Loucy (cell line): ENCODE measurements around the gene SLU7.

ENCODE experiments used
- H2AFZ ChIP-seq: fragments of 200-600 bp; sonication (generic); 2 replicates; pipeline ENCODE4 v1.6.0; 2016; ENCODE audit warnings: antibody characterized with exemption, mild to moderate bottlenecking, low read length, moderate library complexity
- H3F3A ChIP-seq: fragments of 200-600 bp; 2 replicates; pipeline ENCODE4 v1.6.0; 2016; ENCODE audit warnings: antibody characterized with exemption, low read depth, mild to moderate bottlenecking
- H3K27me3 ChIP-seq: fragments of 200-600 bp; sonication (generic); 2 replicates; pipeline ENCODE4 v1.6.1; 2014; ENCODE audit warnings: low read length, mild to moderate bottlenecking; ENCODE audit not compliant: insufficient read depth, poor library complexity, severe bottlenecking
- H3K36me3 ChIP-seq: fragments of 200-600 bp; sonication (generic); 2 replicates; pipeline ENCODE4 v1.6.1; 2016; ENCODE audit warnings: low read length; ENCODE audit not compliant: insufficient read depth
- H3K4me1 ChIP-seq: fragments of 200-600 bp; sonication (generic); 2 replicates; pipeline ENCODE4 v1.5.1; 2014; ENCODE audit warnings: low read length, mild to moderate bottlenecking; ENCODE audit not compliant: insufficient read depth, poor library complexity, severe bottlenecking
- H3K4me2 ChIP-seq: fragments of 200-600 bp; sonication (generic); 2 replicates; pipeline ENCODE4 v1.6.0; 2014; ENCODE audit warnings: antibody characterized with exemption, low read length, low read depth, mild to moderate bottlenecking; ENCODE audit not compliant: poor library complexity, severe bottlenecking
- H3K4me3 ChIP-seq: fragments of 200-600 bp; sonication (generic); 2 replicates; pipeline ENCODE4 v1.5.1; 2014; ENCODE audit warnings: low read length, mild to moderate bottlenecking, mixed read lengths; ENCODE audit not compliant: poor library complexity, severe bottlenecking
- H3K79me2 ChIP-seq: fragments of 200-600 bp; sonication (generic); 2 replicates; pipeline ENCODE4 v1.6.1; 2014; ENCODE audit warnings: low read length; ENCODE audit not compliant: insufficient read depth
- H3K9ac ChIP-seq: fragments of 200-600 bp; sonication (generic); 2 replicates; pipeline ENCODE4 v1.6.0; 2014; ENCODE audit warnings: mild to moderate bottlenecking, low read depth, low read length, moderate library complexity; ENCODE audit not compliant: poor library complexity, severe bottlenecking
- H3K9me2 ChIP-seq: fragments of 200-600 bp; sonication (generic); replicated peaks from 2 replicates; pipeline ENCODE4 v1.6.1; 2016; ENCODE audit warnings: low read depth, low read length, mixed read lengths
- H3K9me3 ChIP-seq: fragments of 200-600 bp; sonication (generic); 2 replicates; pipeline ENCODE4 v1.6.1; 2014; ENCODE audit warnings: mild to moderate bottlenecking, antibody characterized with exemption, low read length, low read depth; ENCODE audit not compliant: insufficient read depth
- H4K20me1 ChIP-seq: fragments of 200-600 bp; sonication (generic); 2 replicates; pipeline ENCODE4 v1.6.0; 2014; ENCODE audit warnings: antibody characterized with exemption, low read length, mild to moderate bottlenecking; ENCODE audit not compliant: insufficient read depth, poor library complexity, severe bottlenecking
- EZH2phosphoT487 ChIP-seq: fragments of 200-600 bp; IDR thresholded peaks from 2 replicates; pipeline ENCODE4 v1.6.1; 2018; ENCODE audit warnings: antibody characterized with exemption, mild to moderate bottlenecking, moderate library complexity, borderline replicate concordance
- TF ChIP-seq, protein P1 (sequence below): fragments of 200-600 bp; sonication (generic); conservative IDR thresholded peaks from 2 replicates; pipeline ENCODE4 v1.5.1; 2014; ENCODE audit warnings: mild to moderate bottlenecking, antibody characterized with exemption, low read length

SLU7 gene

GRCh38 chr5:160435532-160435931, 16.7 kb upstream of the SLU7 start:
- Histone ChIP-seq H3F3A (no peaks in the 10 kb centered on the region), H3K9me3 (no peaks in the 10 kb centered on the region), H3K4me3 (no peak overlapping the region), H3K9ac (no peak overlapping the region), H3K36me3 (no peaks in the 10 kb centered on the region), H3K4me2 (no peak overlapping the region), H3K27me3 (no peaks in the 10 kb centered on the region), H4K20me1 (no peaks in the 10 kb centered on the region), H3K79me2 (no peaks in the 10 kb centered on the region), H3K4me1 (no peaks in the 10 kb centered on the region), H2AFZ (no peak overlapping the region), H3K9me2 (no peaks in the 10 kb centered on the region)
- no peak for TF ChIP-seq EZH2phosphoT487
- TF ChIP-seq, protein P1, sequence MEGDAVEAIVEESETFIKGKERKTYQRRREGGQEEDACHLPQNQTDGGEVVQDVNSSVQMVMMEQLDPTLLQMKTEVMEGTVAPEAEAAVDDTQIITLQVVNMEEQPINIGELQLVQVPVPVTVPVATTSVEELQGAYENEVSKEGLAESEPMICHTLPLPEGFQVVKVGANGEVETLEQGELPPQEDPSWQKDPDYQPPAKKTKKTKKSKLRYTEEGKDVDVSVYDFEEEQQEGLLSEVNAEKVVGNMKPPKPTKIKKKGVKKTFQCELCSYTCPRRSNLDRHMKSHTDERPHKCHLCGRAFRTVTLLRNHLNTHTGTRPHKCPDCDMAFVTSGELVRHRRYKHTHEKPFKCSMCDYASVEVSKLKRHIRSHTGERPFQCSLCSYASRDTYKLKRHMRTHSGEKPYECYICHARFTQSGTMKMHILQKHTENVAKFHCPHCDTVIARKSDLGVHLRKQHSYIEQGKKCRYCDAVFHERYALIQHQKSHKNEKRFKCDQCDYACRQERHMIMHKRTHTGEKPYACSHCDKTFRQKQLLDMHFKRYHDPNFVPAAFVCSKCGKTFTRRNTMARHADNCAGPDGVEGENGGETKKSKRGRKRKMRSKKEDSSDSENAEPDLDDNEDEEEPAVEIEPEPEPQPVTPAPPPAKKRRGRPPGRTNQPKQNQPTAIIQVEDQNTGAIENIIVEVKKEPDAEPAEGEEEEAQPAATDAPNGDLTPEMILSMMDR = no peak

- no peak overlapping the region for H3K4me3 ChIP-seq
Observed at GRCh38 chr5:160434022-160434531, 15.2 kb upstream of the SLU7 start.

DNA sequence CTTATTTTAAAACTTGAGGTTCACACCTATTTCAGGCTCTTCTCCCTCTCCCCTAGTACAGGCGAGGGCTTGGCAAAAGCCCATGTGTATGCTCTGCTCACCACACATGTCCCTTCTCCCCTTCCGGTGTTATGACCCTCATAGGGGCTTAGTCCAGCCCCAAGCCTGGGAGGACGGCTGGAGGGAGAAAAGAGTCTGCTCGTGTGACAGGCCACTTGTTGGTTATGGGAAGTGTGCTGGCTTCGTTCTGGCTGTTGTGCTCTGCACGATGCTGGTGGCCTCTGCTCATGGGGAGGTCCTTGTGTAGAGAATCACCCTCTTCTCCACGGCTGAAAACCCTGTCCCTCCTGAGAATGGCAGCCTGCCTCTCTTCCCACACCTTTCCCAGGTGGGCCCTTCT, 13.9 kb upstream of the SLU7 start:
- H2AFZ ChIP-seq = no peak overlapping the region
- H3K4me2 ChIP-seq = no peak overlapping the region
- peaks cover 7% of the 10 kb centered on the region for H3K4me1 ChIP-seq

More at GRCh38 chr5:160434022-160434531, 15.2 kb upstream of the SLU7 start:
- Histone ChIP-seq H3K9me2 (no peaks in the 10 kb centered on the region), H3F3A (no peaks in the 10 kb centered on the region), H3K4me1 (no peaks in the 10 kb centered on the region), H3K4me2 (peak overlapping the region; percentile 27), H3K9ac (no peak overlapping the region), H3K79me2 (no peaks in the 10 kb centered on the region), H3K27me3 (no peaks in the 10 kb centered on the region), H4K20me1 (no peaks in the 10 kb centered on the region), H3K36me3 (peaks cover under 1% of the 10 kb centered on the region; the same call in 1 of the 2 replicates), H3K9me3 (no peaks in the 10 kb centered on the region), H2AFZ (no peak overlapping the region)
- TF ChIP-seq EZH2phosphoT487 = no peak
- TF ChIP-seq, protein P1 = no peak

More for the DNA sequence above, 13.9 kb upstream of the SLU7 start:
- no peaks in the 10 kb centered on the region for H3F3A ChIP-seq
- H3K36me3 ChIP-seq = peaks cover 11% of the 10 kb centered on the region; the same call in 1 of the 2 replicates
- H3K9ac ChIP-seq = no peak overlapping the region
- no peaks in the 10 kb centered on the region for H4K20me1 ChIP-seq
- TF ChIP-seq EZH2phosphoT487 = no peak
- TF ChIP-seq, protein P1 = no peak
- no peaks in the 10 kb centered on the region for H3K27me3 ChIP-seq
- H3K9me3 ChIP-seq = no peaks in the 10 kb centered on the region
- no peak overlapping the region for H3K4me3 ChIP-seq
- H3K9me2 ChIP-seq = no peaks in the 10 kb centered on the region
- peaks cover 4% of the 10 kb centered on the region for H3K79me2 ChIP-seq
